ENCODE measurements around the gene HES7. TPM values are rescaled to one million over a fixed set of nuclear protein-coding genes. Genes with fewer than 3 reads are reported as not detected.
A peak's percentile ranks its signal among the peaks of the same experiment; 100 is the strongest.
"Not testable (repeated sequence)": the region's sequence is repeated elsewhere in the genome, so short reads cannot be mapped to it uniquely, and the experiment has no call there.

Gene HES7
- total RNA-seq, 1 experiment from 2014 or later: not detected

DNA sequence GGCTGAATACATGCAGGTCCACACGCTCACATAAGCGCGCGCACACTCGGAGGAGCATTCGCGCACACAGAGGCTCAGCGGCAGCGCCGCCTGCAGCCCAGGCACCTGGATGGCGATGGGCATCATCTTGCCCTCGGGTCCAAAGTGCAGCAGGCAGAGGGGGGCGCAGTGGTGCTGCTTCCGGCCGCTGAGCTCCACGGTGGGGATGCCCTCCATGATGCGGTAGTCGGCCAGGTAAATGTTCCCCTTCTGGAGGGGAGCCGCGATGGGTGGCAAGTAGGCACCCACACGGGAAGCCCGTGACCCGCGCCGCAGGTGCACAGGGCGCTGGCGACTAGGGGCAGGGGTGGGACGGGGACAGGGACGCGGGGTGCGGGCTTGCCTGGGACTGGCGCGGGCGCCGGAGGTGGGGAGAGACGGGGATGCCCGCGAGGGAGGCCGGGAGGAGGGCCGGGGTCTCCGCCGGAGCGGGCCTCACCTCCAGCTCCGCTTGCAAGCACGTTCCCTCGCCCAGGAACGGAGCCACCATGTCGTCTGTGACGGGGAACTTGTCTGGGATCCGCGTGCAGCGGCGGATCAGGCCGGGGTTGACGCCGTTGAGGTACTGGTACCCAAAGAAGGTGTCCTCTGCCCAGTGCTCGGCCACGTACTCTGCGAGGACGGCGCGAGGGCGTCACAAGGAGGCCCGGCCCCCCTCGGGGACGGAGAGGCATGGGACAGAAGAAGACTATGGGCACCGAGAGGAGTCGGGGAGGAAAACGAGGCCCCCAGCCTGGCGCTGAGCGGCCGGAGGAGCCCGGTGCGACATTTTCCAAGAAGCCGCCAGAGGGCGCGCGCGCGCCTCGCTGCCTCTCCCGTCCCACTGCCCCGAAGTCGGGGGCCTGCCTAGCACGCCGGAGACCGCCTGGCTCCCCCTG, 44.4 kb downstream of the HES7 start:
- H3K9me3 ChIP-seq (replicated peaks): no peaks in the 10 kb centered on the region
- peak; percentile 62 to 65 for DNase-seq (ENCODE audit: low read depth in 1 of 2, low spot score in 2 of 2)
- peaks cover 50% of the 10 kb centered on the region for H3K27me3 ChIP-seq (replicated peaks)
- H3K4me1 ChIP-seq (replicated peaks): peaks cover 11% of the 10 kb centered on the region
- no peaks in the 10 kb centered on the region for H3K36me3 ChIP-seq
- H3K4me3 ChIP-seq: peak overlapping the region; percentile 22
- no peak overlapping the region for H3K27ac ChIP-seq

DNA sequence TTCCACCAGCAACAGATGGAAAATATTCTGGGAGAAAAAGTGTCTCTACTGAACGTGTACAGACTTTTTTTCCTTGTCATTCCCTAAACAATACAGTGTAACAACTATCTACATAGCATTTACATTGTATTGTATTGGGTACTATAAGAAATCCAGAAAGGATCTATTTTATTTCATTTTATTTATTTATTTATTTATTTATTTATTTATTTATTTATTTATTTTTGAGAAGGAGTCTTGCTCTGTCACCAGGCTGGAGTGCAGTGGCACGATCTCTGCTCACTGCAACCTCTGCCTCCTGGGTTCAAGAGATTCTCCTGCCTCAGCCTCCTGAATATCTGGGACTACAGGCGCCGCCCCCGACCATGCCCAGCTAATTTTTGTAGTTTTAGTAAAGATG, 46.0 kb downstream of the HES7 start:
- Histone ChIP-seq H3K27me3 (replicated peaks) (peaks cover 57% of the 10 kb centered on the region), H3K4me1 (replicated peaks) (peaks cover 16% of the 10 kb centered on the region)
- not testable (repeated sequence) for H3K4me3 ChIP-seq

DNA sequence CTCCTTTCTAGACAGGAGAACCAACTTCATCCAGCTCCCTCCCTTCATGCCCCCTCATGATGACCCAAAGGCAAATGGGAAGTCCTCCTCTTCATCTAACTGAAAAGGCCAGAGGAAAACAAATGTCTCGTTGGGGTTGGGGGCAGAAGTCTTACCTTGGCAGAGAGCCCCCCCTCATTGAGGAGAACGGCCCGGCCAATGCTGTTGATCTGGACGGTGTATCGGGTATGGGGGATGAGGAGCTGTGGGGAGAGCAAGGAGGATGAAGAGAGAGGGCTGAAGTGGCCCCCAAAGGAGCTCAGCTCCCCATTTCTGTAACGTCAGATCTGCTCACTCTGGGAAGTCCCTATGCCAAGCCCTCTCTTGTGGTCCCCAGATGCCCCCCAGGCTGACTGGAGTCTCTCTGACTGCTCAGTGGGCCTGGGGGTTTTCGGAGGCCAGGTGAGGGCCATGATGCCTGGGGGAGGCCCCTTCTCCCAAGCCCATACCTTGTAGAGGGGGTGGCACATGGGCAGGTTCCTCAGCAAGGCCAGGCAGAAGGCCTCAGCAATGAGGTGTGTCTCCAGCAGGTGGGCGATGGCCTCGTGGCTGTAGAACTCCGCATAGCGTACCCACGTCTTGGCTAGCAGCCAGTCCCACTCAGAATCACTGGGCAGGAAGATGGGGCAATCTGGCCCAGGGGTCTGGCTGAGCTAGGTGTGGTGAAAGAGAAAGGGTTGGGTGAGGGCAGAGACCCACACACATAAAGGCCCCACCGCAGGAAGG, 47.2 kb downstream of the HES7 start:
- Histone ChIP-seq H3K36me3 (no peaks in the 10 kb centered on the region), H3K4me3 (no peak overlapping the region), H3K4me1 (replicated peaks) (peaks cover 16% of the 10 kb centered on the region), H3K27ac (no peak overlapping the region), H3K27me3 (replicated peaks) (peaks cover 63% of the 10 kb centered on the region), H3K9me3 (replicated peaks) (no peaks in the 10 kb centered on the region)
- DNase-seq (ENCODE audit: low read depth in 1 of 2, low spot score in 2 of 2): no peak

More for the DNA sequence above, 46.0 kb downstream of the HES7 start:
- H3K27ac ChIP-seq; H3K36me3 ChIP-seq; DNase-seq (ENCODE audit: low read depth in 1 of 2, low spot score in 2 of 2); H3K9me3 ChIP-seq (replicated peaks): not testable (repeated sequence)

DNA sequence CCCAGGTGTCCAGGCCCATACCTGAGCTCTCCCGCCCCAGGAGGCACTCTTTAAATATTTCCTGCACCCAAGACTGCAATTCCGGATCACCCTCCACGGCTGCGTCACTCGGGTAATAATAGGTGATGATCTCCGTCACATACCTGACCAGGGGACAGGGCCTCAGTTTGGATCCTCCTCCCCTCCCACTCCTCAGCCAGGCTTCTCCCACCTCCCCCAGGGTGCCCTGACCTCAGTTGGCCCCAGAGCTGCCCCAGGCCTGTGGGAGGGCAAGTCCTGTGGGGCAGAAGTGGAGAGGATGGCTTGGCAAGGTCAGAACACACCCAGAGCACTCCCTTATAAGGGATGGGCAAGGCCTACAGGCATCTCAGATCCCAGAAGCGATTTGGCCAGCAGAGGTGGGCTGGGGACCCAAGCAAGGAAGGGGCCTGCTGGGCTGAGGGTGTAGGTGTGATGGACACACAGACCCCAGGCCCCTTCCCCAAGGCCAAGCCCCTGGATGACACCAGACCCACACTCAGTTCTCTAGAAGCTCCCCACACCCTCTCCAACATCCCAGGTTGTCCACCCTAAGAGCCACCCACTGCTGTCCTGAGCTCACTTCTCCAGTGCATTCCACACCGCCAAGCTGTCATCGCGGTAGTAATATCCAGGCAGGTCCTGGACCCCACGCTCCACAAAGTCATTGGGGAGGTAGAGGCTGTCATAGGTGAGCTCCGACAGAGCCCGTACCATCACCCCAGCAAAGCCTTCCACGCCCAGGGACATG, 48.1 kb downstream of the HES7 start:
- Histone ChIP-seq H3K36me3 (no peaks in the 10 kb centered on the region), H3K4me1 (replicated peaks) (peaks cover 16% of the 10 kb centered on the region), H3K27ac (no peak overlapping the region), H3K27me3 (replicated peaks) (peaks cover 66% of the 10 kb centered on the region), H3K9me3 (replicated peaks) (no peaks in the 10 kb centered on the region), H3K4me3 (no peak overlapping the region)
- DNase-seq (ENCODE audit: low read depth in 1 of 2, low spot score in 2 of 2): no peak

DNA sequence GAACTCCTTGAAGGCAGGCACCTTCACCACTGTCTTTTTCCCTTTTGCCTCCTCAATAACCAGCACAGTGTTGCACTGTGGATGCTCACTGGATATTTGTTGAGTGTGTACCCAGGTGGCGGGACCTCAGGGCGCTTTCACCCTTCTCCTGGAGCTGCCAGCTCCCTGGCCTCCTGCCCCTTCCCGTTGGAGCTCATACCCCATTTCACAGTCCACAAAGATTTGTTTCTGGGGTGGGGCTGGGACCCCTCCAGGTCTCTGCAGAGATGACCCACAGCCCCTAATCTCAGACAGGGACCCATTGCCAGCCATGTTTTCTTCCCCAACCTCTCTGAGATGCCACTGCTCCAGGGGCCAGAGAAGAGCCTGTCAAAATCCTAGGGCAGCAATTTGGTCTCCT, 48.8 kb downstream of the HES7 start:
- Histone ChIP-seq H3K4me1 (replicated peaks) (peaks cover 15% of the 10 kb centered on the region), H3K27ac (no peak overlapping the region), H3K9me3 (replicated peaks) (no peaks in the 10 kb centered on the region), H3K36me3 (no peaks in the 10 kb centered on the region), H3K4me3 (no peak overlapping the region), H3K27me3 (replicated peaks) (peaks cover 63% of the 10 kb centered on the region)
- DNase-seq (ENCODE audit: low read depth in 1 of 2, low spot score in 2 of 2): no peak

DNA sequence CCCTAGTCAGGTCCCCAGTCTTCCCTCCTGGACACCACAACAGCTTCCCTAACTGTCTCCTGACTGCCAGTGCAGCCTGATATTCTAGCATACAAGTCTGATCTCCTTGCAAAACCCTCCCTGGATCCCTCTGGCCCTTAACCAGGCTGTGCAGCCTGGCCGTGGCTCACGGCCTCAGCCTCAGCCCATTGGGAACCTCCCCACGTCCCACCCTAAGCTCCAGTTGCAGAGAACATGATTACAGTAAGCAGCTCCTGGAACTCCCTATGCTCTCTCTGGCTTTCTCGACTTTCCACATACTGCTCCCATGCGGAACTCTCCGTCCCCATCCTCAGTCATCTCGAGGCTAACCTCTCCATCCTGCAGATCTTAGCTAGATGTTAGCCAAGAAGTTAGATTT, 49.4 kb downstream of the HES7 start:
- Histone ChIP-seq H3K36me3 (no peaks in the 10 kb centered on the region), H3K4me1 (replicated peaks) (peaks cover 10% of the 10 kb centered on the region), H3K4me3 (no peak overlapping the region), H3K9me3 (replicated peaks) (no peaks in the 10 kb centered on the region), H3K27ac (no peak overlapping the region), H3K27me3 (replicated peaks) (peaks cover 61% of the 10 kb centered on the region)
- DNase-seq (ENCODE audit: low read depth in 1 of 2, low spot score in 2 of 2): no peak

DNA sequence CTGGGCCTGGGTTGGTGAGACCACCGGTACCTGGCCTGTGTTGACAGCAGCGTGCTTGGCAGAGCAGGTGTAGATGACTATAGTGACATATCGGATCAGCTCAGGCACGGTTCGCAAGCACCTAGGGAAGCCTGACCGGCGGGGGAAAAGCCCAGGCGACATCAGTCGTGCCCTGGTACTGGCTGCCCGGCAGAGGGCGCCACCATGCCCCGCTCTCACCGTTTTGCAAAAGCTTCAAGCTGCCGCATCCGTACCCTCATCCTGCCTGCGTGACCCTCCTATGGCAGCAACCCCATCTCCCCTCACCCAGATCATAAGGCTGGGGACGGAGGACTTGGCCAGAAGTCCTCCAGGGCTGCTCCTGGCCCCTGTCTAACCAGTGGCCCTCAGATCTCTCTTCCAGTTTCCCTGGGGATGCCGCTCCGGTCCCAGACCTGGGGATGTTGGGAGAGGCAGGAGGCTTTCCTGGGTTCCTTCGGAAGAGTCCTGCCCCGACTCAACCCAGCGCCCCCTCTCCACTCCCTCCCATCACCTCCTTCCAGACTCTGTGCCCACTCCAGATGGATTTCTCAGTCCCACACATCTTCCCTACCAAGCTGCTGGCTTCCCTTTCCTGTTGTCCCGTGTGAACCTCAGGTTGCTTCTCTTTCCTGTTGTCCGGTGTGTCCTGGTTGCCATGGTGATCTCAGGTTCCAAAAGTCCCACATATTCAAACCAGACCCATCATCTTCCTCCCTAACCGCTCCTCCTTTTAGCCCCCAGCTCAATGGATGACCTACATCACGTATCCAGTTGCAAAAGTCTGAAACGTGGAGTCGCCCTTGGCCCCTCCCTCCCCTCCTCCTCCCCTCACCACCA, 50.0 kb downstream of the HES7 start:
- H3K4me3 ChIP-seq: no peak overlapping the region
- H3K9me3 ChIP-seq (replicated peaks): no peaks in the 10 kb centered on the region
- no peaks in the 10 kb centered on the region for H3K36me3 ChIP-seq
- H3K27me3 ChIP-seq (replicated peaks): peaks cover 55% of the 10 kb centered on the region
- H3K27ac ChIP-seq: no peak overlapping the region
- H3K4me1 ChIP-seq (replicated peaks): peaks cover 5% of the 10 kb centered on the region
- DNase-seq (ENCODE audit: low read depth in 1 of 2, low spot score in 2 of 2): peak; percentile 39 to 70

DNA sequence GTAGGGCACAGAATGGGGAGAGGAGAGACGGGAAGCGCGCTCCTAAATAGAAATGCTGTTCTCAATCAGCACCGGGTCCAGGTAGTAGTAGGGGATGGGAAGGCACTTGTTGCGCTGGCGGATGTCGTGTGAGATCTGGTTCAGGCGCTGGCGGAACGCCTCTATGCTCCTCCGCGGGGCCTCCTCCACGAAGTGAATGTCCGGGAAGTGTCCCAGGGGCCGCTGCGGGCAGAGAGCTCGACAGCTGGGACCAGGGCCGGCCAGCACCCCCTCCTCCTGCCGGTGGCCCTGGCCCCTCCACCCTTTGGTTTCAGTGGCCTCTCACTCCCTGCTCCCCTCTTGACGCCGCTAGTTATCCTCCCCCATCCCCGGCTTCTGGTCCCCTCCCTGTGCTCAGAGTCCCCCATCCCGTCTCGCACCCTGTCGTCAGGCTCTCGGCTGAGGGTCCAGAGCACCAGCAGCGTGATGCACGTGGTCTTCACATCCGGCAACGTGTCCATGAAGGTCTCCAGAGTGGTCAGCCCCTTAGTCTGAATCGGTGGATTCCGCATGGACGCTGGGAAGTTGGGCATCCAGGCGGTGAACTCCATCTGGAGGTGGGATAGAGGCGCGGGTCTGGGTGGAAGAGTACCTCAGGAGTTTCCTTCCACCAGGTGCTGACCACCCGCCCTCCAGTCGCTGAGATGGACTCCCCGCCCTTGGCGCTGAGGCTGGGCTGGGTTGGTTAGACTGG, 51.0 kb downstream of the HES7 start:
- Histone ChIP-seq H3K36me3 (no peaks in the 10 kb centered on the region), H3K4me3 (no peak overlapping the region), H3K27me3 (replicated peaks) (peaks cover 55% of the 10 kb centered on the region), H3K9me3 (replicated peaks) (no peaks in the 10 kb centered on the region), H3K27ac (no peak overlapping the region), H3K4me1 (replicated peaks) (peaks cover 5% of the 10 kb centered on the region)
- no peak for DNase-seq (ENCODE audit: low read depth in 1 of 2, low spot score in 2 of 2)

DNA sequence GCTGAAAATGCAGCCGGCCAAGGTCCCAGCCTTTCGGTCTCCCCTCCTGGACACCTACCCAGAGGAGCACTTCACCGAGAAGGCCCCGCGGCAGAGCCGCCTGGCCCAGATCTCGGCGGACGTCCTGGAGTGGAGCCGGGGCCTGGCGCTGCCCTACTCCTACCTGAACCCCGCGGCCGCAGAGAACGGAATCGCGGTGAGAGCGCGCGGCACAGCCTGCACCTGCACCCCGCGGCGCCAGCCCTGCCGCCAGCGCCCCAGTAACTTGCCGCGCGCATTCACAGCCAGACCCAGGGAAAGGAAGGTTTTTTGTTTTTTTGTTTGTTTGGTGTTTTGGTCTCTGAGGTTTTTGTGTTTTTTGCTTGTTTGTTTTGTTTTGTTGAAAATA, 51.6 kb downstream of the HES7 start:
- H3K9me3 ChIP-seq (replicated peaks): no peaks in the 10 kb centered on the region
- DNase-seq (ENCODE audit: low read depth in 1 of 2, low spot score in 2 of 2): no peak

DNA sequence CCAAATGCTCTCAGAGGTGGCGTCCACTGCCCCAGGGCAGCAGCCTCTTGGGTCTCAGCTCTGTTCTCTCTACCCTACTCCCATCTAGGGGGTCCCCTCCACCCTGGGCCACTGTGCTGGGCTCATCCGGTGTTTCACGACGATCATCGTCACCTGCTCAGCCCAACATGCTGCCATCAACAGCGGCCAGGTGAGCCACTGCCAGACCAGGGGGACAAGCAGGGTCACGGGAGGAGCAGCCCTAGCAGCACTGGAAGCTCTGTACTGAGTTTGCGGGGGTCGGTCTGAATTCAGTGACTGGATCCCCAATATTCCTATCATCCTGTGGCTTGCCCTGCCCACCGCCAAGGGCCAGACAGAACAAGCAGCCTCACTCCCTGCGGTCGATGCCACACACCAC, 52.4 kb downstream of the HES7 start:
- Histone ChIP-seq H3K4me1 (replicated peaks) (peaks cover 5% of the 10 kb centered on the region), H3K9me3 (replicated peaks) (no peaks in the 10 kb centered on the region), H3K27me3 (replicated peaks) (peaks cover 50% of the 10 kb centered on the region), H3K36me3 (no peaks in the 10 kb centered on the region), H3K27ac (no peak overlapping the region), H3K4me3 (no peak overlapping the region)
- DNase-seq (ENCODE audit: low read depth in 1 of 2, low spot score in 2 of 2): no peak

More for the DNA sequence above, 51.6 kb downstream of the HES7 start:
- Histone ChIP-seq H3K4me3 (no peak overlapping the region), H3K36me3 (no peaks in the 10 kb centered on the region), H3K27ac (no peak overlapping the region), H3K4me1 (replicated peaks) (peaks cover 5% of the 10 kb centered on the region), H3K27me3 (replicated peaks) (peaks cover 50% of the 10 kb centered on the region)

All from SJSA1 (cell line).